NOMO-1 (cell line): ENCODE measurements around the gene GARIN5A.

ENCODE experiments used
- DNase-seq, 2 experiments: peaks; one replicate each; lab custom pipeline; 2025; ENCODE audit not compliant: unreplicated experiment in 2 of 2; lab: John Stamatoyannopoulos, UW

Gene GARIN5A

DNA sequence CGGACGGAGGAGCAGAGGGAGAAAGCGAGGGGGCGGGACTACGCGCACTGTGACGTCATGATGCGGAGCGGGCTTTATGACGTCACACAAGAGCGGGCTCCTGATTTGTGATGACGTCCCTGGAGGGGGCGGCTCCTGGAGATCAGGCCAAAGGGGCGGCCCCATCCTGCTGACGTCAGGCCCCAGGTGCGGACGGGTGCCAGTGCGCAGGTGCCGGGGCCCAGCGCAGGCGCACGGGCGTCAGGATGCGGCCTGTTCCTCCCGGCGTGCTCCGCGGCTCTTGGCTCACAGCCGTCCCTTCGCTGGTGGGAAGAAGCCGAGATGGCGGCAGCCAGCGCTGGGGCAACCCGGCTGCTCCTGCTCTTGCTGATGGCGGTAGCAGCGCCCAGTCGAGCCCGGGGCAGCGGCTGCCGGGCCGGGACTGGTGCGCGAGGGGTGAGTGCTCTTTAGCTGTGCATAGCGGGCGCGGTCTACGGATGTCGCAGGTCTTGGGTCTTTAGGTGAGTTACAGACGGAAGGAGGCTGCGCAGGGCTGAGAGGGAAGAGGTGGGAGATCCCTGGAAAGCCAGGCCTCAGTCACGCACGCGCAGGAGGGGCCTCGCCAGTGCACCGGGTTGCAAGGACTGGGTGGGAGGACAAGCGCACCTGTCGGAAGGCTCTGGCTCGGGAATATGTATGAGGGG is at the start of gene GARIN5A, which contains the start of gene EMC10:
Gene GARIN5A, minus strand, starts transcription at position 625 of the 683 bp plus-strand sequence. Its CDS starts 460 bp downstream, at position 165.
Gene EMC10, plus strand, starts transcription at position 284 of the 683 bp plus-strand sequence. Its CDS starts 38 bp downstream, at position 322.
- peak; percentile 83 to 87 for DNase-seq

DNA sequence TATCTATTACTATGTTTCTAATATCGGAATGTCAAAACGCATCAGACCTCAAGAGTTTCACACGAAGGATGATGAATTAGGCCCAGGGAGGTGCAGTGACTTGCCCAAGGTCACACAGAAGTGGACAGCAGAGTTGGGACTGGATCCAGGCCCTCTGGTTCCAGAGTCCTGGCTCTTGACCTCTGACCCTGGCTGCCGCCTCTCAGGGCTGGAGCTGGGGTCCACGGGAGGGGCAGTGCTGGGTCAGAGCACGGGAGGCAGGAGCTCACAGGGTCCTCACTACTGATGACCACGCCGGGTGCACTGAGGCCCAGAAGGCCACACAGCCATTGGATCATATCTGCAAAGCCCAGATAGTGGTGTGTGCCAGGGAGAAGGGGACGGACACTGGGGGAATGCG is 46.2 kb upstream of the GARIN5A start:
- no peak for DNase-seq

DNA sequence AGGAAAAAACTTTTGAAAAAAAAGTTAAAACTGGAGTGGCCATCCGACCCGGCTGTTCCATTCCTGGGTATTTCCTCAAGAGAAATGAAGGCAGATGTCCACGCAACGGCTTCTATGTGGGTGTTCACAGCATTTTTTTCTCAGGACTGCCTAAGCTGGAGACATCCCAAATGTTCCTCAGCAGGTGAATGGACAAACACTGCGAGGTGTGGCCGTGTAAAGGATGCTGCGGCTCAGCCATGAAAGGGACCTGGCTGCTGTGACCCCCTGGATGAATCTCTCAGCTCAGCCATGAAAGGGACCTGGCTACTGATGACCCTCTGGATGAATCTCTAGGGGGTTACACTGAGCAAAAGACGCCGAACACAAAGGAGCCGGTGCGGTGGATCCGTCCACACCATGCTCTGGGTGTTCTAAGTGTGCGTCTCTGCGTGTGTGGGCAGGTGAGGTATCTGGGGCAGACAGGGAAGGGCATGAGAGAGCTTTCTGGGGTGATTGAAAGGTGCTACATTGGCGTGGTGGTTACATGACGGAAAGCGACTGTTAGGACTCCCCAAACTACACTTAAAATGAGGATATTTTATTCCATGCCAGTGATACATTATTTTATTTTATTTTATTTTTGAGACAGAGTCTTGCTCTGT is 44.3 kb upstream of the GARIN5A start:
- DNase-seq = no peak

DNA sequence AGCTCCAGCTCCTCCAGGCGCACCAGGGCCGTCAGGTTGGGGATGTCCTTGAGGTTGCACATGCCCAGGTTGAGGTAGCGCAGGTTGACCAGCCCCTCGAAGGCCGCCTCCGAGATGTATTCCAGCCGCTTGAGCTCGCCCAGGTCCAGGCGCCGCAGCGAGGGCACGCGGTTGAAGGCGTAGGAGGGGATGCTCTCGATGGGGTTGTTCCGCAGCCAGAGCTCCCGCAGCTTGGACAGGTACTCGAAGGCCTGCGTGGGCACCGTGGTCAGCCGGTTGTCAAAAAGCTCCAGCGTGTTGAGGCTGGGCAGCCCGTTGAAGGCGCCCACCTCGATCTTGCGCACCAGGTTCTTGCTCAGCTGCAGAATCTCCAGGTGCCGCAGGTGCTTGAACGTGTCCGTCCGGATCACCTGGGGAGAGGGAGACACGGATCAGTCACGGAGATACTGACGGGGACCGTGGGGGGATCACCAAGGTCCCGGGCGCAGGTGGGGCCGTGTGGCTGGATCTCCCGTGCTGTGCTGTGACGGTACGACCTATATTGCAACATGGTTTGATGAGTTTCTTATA is 42.4 kb upstream of the GARIN5A start:
- no peak for DNase-seq

DNA sequence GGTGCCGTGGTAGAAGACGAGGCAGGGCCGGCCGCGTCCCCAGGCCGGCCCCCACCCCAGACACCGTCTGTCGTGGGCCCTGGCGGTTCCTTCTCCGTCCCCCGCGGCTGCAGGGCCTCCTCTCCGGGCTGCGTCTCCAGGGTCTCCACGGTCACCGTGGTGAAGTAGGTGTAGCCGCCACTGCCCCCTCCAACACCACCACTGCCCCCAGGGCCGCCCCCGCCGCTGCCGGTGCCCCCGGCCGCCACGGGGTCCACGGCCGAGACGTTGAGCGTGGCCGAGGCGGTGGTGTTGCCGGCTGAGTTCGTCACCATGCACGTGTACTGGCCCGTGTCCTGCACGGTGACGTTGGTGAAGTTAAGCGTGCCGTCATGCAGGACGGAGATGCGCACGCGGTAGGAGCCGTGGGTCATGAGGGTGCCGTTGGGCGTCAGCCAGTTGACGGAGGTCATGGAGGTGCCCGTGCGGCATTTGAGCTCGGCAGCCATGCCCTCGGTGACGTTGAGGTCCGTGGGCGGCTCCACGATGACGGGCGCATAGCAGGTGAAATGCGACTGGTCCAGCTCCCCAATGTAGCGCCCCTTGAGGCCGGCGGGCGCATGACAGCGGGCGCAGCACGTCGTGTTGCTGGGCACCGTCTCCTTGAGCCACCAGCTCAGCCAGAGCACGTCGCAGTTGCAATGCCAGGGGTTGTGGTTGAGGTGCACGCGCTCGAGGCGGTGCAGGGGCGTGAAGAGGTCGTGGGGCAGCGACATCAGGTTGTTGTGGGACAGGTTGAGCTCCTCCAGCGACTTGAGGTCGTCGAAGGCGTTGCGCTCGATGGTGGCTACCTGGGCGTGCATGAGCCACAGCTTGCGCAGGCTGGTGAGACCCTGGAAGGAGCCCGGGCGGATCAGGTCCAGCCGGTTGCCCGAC is 41.7 kb upstream of the GARIN5A start:
- no peak for DNase-seq

DNA sequence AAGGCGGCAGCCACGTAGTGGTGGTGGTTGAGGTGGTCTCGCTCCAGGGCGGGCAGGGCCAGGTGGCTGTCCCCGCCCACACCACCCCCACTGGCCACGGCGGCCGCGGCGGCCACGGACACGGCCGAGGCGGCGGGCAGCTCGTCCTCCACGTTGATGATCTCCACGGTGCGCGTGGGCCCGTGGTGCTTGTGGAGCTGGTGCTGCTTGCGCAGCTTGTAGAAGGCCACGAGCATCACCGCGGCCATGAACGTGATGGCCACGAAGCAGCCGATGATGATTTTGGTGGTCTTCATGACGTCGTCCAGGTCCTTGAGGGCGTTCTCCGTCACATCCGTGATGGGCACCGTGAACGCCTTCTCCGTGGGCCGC is 41.0 kb upstream of the GARIN5A start:
- no peak for DNase-seq

DNA sequence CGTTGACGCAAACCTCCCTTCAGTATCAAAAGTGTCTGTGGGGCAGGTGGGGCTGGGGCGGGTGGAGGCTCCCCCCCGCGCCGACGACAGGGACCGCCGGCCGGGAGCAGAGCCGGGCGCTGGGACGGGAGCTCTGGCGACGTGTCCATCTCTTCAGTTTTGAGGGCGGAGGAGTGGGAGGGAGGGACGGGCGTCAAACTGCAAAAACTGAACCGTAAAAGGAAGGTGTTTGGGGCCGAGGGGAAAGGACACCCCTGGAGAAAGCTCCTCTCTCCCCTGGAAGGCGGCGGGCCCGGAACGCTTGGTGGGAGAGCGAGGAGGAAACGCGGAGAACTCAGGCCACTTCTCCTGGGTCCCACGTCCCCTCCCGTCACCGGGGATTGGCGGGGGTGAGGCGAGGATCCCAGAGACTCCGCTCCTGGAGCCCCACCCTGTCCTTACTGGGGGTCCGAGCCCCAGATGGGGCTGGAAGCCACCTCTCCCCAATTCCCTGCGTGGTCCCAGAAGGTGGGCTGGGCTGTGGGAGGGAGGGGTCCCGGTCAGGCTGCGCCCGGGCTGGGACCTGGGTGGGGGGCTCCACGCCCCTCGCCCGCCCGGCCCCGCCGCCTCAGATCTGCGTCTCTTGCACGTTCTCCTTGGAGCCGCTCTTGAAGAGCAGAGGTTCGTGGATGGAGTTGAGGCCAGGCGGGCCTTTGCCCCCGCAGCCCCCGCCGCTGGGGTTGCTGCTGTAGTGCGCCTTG is 40.5 kb upstream of the GARIN5A start:
- no peak for DNase-seq

DNA sequence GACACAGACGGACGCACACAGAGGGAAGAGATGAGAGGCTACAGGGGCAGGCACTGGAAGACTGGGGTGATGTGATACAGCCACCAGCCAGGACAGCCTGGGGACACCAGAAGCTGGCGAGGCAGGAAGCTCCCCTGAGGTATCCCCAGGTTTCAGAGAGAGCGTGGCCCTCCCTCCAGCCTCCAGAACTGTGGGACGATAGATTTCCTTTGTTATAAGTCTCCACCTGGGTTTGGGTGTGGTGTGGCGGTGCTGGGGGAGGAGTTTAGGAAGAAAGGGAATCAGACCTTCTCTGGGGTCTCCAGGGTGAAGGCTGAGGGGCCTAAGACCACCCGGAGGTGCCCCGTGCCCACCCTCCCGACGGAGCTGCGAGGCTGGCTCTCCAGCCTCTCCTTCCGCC is 39.8 kb upstream of the GARIN5A start:
- no peak for DNase-seq

DNA sequence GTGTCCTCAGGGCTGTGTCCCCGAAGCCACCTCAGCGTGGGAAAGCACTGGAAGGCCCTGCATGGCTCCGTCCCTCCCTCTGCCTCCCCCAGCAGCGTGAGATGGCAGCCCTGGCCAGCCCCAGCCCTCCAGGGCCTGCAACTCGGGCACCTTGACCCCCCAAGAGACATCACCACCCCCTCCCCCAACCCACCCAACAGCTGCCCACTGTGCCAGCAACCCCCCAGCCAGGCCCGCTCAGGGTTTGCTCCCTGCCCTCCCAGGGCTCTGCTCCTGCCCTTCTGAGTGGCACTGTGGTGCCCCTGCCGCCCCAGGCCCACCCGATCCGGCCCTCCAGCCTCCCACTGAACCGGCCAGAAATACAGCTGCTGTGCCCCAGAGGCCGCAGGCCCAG is 38.5 kb upstream of the GARIN5A start:
- DNase-seq = no peak

DNA sequence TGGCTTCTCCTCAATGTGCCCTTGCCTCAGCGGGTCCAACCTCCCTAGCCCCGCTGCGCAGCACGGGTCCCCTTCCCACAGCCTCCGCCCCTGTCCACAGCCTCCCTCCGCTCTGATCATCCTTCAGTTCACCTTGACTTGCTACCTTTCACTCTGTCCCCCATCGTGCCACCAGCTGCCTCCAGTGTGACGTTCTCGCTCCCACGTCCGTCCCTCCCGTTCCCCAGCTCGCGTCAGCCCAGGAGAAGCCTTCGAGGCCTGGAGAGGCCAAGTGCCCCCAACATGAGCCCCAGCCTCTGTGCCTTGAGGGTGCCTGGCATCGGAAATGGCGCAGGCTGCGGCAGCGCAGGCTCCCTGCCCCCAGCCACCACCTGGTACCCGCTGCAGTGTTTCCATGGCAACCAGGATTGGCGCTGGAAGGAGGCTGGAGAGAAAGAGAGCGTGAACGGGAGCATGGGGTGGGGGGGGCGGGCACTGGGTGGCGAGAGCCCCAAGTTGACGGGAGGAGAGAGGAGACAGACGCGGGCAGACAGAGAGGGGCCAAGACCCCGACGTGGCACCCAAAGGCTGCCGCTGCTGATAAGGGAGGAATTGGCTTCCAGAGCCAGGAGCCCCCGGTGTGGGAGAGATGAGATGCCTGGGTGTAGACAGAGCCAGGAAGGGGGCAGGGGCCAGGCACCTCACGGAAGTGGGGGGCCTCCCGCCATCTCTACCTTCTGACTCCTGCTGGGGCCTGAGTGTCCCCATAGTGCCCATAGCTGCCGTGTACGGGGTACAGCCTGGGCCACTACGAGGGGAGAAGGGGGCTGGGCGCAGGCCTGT is 37.9 kb upstream of the GARIN5A start:
- no peak for DNase-seq

DNA sequence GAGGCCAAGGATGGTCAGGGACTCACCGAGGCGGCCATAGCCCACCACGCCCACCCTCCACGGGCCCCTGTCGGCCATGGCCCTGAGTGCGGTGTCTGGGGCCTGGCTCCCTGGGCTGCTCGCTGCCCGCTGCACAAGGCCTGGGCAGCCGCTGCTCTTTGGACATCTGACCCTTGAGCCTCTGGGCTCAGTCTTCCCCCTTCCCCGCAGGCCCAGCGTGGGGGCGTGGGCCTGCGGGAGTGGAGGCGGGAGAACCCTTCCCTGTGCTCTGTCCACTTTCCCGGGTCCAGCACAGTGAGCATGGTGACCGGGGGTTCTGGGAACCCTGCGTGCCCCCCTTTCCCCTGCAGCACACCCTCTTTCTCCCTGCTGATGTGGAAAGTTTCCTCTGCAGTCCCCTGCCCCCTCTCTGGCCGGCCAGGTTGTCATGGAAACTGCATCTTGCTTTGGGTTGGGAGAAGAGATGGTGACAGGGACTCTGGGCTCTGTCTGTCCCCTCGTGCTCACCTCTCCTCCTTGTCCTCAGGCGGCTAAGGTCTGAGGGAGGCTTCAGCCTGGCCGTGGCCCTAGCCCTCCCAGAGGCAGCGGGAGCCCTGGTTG is 37.2 kb upstream of the GARIN5A start, which contains the start of gene ASPDH:
Gene ASPDH, minus strand, starts transcription at position 168 of the 600 bp plus-strand sequence. Its CDS starts 90 bp downstream, at position 78.
- no peak for DNase-seq

DNA sequence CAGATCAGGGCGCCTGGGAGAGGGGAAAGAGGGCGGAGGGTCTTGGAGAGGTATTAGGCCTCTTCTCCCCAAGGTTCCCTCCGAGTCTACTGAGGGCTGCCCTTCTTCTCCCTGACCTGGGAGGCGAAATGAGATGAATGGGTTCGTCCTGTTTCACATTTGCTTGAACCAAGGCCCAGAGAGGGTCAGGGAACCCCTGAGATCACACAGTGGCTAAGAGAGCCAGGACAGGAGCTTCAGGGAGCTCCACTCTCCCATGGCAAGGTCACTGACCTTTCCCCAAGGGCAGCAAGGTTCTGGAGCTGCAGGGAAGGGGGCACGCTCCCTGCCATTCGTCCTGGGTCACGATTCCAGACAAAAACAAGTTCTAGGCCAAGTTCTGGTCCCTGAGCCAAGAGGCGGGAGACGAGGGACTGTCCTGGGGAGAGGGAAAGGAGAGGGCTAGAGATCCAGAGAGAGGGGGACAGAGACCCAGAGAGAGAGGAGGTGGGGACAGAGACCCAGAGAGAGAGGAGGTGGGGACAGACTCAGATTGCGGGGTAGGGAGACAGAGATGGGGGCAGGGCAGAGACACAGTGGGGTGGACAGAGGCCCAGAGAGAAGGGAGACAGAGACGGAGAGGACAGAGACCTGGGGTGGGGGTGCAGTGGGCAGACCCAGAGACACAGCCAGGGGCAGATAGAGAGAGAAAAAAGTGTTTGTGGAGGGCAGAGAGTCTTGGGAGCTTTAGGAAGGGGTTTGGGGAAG is 36.5 kb upstream of the GARIN5A start:
- DNase-seq = no peak

DNA sequence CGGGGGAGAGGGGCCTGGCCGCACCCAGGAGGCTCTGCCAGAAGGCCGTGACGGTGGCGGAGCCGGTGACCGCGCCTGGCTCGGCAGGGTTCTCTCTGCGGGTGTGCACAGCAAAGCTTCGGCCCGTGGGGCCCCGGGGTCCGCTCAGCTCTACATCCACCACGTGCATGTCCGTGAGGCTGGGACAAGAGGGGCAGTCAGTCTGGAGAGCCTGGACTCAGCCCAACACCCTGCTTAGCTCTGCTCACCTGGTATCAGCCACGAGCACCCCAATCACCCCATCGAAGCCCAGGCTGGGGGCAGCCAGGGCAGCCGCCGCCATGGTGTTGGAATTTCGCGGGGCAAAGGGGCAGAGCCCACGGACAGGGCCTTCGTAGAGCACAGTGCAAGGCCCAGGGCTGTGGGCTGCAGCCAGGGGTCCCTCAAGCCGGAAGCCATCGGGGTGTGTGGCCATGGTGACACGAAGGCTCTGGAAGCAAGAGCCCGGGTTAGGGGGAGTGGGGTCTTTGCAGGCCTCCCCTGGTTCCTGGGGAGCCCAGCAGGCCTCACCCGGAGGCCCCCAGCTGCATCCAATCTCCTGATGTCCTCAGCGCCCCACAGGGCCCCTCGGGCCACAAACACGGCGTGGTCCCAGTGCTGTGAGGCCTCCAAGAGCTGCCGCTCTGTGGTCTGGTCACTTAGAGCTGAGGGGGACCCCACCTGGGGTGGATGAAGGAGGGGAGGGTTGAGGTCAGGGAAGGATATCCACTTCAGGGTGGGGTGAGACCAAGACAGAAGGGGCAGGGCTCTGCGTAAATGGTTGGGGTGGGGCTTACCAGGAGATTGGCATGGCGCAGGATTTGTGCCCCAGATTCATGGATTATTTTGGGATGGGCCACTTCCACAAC is 35.7 kb upstream of the GARIN5A start:
- DNase-seq = no peak

DNA sequence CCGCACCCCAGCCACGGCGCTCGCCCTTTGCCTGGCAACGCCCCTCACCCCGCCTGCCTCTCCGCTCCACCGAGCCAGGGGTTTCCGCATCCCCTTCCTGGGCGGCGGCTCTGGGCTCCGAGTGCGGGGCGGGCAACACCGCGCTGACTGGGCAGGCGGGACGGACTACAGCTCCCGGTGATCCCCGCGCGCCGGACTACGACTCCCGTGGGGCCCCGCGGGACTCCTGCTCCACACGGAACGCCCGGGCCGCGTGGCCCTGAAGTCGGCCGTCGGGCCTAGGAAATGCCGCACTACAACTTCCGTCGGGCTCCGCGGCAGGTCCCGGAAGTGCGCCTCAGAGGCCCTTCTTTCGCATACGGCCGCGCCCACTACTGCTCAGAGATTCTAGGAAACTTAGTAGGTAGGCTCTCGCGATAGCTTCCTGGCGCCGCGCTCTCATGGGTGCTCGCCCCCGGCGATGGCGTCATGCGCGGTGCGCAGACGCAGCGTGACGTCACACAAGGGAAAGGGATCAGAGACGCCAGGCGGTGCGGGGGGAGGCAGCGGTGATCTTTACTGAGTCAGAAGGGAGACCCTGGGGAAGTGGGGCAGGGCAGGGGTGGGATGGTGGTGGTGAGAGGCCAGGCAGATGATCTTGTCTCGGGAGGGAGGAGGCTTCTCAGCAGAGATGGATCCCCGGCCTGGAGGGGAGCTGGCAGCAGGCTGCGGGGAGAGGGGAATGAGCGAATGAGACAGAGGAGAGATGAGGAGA is 34.6 kb upstream of the GARIN5A start, which contains the start of gene JOSD2:
Gene JOSD2, minus strand, starts transcription at position 123 of the 754 bp plus-strand sequence. CDS start 760 bp downstream, outside the sequence.
- peak; percentile 99 to 100 for DNase-seq

DNA sequence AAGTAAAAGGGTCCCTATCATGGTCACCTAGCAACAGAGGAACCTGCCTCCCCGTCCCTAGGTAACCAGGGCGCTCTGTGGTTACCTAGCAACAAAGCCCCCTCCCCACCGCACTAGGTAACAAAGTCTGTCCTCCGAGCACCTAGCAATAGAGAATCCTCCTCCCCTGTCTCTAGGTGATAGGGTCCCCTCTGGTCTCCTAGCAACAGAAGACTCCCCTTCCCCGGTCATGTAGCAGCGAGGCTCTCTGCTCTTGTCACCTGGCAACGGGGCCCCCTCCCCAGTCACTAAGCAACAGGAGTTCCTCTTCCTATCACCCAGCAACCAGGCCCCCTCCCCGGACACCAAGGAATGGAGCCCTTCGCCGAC is 34.0 kb upstream of the GARIN5A start:
- DNase-seq = no peak

DNA sequence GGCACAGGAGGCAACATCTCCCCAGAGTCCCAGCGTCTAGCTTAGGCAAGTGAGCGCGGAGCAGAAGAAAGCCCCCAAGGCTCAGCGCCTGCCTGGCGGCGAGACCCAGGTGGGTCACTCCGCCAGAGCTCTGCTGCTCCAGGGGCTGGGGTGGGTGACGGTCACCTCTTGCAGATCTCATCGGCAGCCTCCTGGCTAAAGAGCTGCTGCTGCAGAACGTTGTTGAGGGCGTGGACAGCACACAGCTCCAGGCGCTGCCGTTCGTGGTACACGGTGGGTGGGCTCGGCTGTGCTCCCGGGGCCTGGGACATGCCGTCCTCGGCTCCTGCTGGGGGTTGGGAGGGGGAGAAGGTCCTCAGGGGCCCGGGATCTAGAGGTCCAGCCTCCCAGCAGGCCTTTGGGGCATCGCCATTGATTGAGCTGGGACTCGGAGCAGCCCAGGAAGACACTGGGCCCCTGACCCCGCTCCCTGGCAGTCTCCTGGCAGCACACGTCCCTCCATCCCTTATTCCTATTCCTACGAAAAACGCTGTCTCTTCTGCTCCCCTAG is 33.5 kb upstream of the GARIN5A start:
- no peak for DNase-seq
